GM21717 (cell line): ENCODE results near the gene TSSK2.
A peak's percentile ranks its signal among the peaks of the same experiment; 100 is the strongest.

Source experiments
- ATAC-seq: cut with Tn5 transposase; IDR thresholded peaks from one replicate; pipeline ENCODE4 v1.9.1; 2021; ENCODE audit warnings: mild to moderate bottlenecking, moderate library complexity; ENCODE audit not compliant: unreplicated experiment

Gene TSSK2

GRCh38 chr22:19166421-19166820 is 35.3 kb downstream of the TSSK2 start:
- no peak for ATAC-seq

GRCh38 chr22:19167106-19167869 is 36.2 kb downstream of the TSSK2 start:
- ATAC-seq: no peak

- no peak for ATAC-seq
Measured at GRCh38 chr22:19168088-19168890, 37.2 kb downstream of the TSSK2 start.

GRCh38 chr22:19169002-19169946 is 38.2 kb downstream of the TSSK2 start:
- ATAC-seq: no peak

- ATAC-seq: no peak
Measured at GRCh38 chr22:19169947-19170318, 38.8 kb downstream of the TSSK2 start.

- no peak for ATAC-seq
Measured at GRCh38 chr22:19172213-19173046, 41.3 kb downstream of the TSSK2 start.

GRCh38 chr22:19173047-19174035 is 42.2 kb downstream of the TSSK2 start:
- ATAC-seq: no peak

GRCh38 chr22:19174106-19175025 is 43.3 kb downstream of the TSSK2 start:
- ATAC-seq: no peak

- ATAC-seq: no peak
Measured at GRCh38 chr22:19175026-19175601, 44.0 kb downstream of the TSSK2 start.

- ATAC-seq: no peak
Measured at GRCh38 chr22:19175602-19176174, 44.6 kb downstream of the TSSK2 start.

GRCh38 chr22:19176175-19176643 is 45.1 kb downstream of the TSSK2 start:
- ATAC-seq: no peak

GRCh38 chr22:19176732-19177131 is 45.6 kb downstream of the TSSK2 start:
- ATAC-seq: no peak

- no peak for ATAC-seq
Measured at GRCh38 chr22:19177164-19178064, 46.3 kb downstream of the TSSK2 start.

- peak; percentile 25 for ATAC-seq
Measured at GRCh38 chr22:19178065-19178656, 47.1 kb downstream of the TSSK2 start.

- ATAC-seq: peak; percentile 56
Measured at GRCh38 chr22:19178657-19179496, 47.8 kb downstream of the TSSK2 start, which contains the start of gene SLC25A1. Gene SLC25A1, minus strand, starts transcription at chr22:19178736. Its CDS starts 63 bp downstream, at chr22:19178673.
